Rectal smooth muscle tissue (tissue), 1 donor: ENCODE results near the gene MLX.

Source experiments
- H3K27ac ChIP-seq: one replicate; pipeline ENCODE4 v1.7.0; 2013; ENCODE audit warnings: low read depth, low read length, inconsistent platforms
- H3K27me3 ChIP-seq: one replicate; pipeline ENCODE4 v1.7.0; 2013; ENCODE audit warnings: low read length; ENCODE audit not compliant: control insufficient read depth, insufficient read depth
- H3K36me3 ChIP-seq: one replicate; pipeline ENCODE4 v1.7.0; 2013; ENCODE audit warnings: low read length; ENCODE audit not compliant: control insufficient read depth, insufficient read depth
- H3K4me1 ChIP-seq: one replicate; pipeline ENCODE4 v1.7.0; 2013; ENCODE audit warnings: low read length; ENCODE audit not compliant: control insufficient read depth, insufficient read depth
- H3K4me3 ChIP-seq: one replicate; pipeline ENCODE4 v1.7.0; 2013; ENCODE audit warnings: low read length
- H3K9ac ChIP-seq: one replicate; pipeline ENCODE4 v1.7.0; 2013; ENCODE audit warnings: low read length

Gene MLX, protein sequence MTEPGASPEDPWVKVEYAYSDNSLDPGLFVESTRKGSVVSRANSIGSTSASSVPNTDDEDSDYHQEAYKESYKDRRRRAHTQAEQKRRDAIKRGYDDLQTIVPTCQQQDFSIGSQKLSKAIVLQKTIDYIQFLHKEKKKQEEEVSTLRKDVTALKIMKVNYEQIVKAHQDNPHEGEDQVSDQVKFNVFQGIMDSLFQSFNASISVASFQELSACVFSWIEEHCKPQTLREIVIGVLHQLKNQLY

DNA sequence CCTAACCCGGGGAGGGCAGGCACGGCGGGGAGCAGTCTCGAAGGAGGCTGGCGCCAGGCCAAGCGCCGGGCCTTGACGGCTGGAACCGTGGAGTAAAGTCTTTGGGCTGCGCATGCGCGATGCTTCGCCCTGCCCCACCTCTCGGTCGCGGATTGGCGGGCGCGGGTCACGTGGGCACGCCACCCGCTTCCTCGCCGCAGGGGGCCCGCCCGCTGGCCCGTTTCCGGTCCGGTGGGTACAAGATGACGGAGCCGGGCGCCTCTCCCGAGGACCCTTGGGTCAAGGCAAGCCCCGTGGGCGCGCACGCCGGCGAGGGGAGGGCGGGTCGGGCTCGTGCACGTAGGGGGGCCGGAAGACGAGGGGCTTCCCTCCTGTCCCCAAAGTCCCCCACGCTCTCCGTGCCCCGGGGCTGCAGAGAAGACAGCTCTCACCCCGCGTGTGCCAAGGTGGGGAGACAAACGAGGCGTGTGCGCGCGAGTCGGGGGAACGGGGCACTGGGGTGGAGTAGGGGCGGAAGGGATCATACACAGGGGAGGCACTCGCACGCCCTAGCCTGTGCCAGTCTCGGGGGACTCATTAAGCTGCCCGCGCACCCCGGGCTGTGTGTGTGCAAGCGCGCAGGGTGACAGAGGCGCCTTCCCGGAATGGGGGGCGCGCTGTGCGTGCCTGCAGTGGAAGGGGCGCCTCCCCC, at the start of gene MLX:
TSS of gene MLX (plus strand) at position 218 of the 691 bp plus-strand sequence. CDS start at position 243, 25 bp downstream.
- peak within 1 kb of the TSS; percentile 89 for H3K4me3 ChIP-seq
- H3K4me1 ChIP-seq: peaks cover 21% of the 10 kb centered on the region
- no peaks in the 10 kb centered on the region for H3K27me3 ChIP-seq
- H3K27ac ChIP-seq: peak within 1 kb of the TSS; percentile 88
- H3K9ac ChIP-seq: peak within 1 kb of the TSS; percentile 79
- H3K36me3 ChIP-seq: peaks cover 41% of the 10 kb centered on the region

DNA sequence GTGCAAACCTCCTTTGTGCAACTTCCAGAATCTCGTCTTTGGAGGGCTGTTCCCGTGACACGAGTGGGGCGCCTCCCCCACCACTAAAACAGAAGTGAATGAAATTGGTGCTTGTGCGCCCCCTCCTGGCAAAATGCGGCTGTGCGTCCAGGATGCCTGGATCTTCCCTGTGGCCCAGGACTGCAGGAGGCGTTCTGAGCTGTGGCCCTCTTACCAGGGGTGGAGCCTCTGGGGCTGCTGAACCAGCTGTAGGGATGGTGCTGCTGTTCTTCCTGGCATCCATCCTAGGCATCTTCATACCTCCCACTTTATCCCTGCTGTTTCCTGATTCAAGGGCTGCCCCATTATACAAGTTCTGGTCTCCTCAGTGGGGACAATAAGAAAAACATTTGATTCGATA, 49.4 kb upstream of the MLX start:
- Histone ChIP-seq H3K9ac (no peak overlapping the region), H3K4me3 (no peak overlapping the region), H3K27me3 (no peaks in the 10 kb centered on the region), H3K4me1 (peaks cover 53% of the 10 kb centered on the region), H3K27ac (peak overlapping the region; percentile 97), H3K36me3 (peaks cover 16% of the 10 kb centered on the region)

DNA sequence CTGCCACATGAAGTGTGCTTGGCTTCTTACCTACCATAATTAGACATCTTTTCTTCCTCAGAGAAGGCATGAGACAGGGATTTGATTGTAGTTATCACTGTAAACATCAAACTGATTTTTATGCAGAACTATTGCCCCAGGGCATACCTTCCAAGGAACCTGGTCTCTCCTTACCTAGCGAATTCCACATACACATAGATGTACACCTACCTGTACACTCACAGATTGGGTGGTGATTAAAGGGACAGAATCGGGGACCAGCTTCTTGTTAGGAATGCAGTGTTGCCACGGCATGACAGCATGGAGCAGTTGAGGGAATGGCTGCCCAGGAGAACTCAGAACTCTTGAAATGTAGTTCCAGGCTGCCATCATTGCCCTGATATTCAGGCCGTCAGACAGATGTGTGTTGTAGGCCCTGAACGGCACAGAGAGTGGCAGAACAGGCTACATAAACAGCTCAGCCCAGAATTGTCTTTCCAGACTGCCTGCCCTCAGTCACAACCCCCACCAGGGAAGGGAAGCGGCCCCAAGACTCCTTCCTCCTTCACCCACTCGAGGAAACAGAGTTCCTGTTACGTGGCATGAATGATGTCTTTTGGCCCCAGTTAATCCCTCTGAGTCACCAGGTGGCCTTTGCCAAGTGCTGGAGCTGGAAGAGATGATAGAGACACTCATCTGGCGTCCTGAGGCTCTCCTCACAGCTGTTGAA, 48.7 kb upstream of the MLX start:
- Histone ChIP-seq H3K36me3 (peaks cover 17% of the 10 kb centered on the region), H3K4me1 (peaks cover 59% of the 10 kb centered on the region), H3K4me3 (peak overlapping the region; percentile 25), H3K9ac (no peak overlapping the region), H3K27ac (peak overlapping the region; percentile 97), H3K27me3 (no peaks in the 10 kb centered on the region)

DNA sequence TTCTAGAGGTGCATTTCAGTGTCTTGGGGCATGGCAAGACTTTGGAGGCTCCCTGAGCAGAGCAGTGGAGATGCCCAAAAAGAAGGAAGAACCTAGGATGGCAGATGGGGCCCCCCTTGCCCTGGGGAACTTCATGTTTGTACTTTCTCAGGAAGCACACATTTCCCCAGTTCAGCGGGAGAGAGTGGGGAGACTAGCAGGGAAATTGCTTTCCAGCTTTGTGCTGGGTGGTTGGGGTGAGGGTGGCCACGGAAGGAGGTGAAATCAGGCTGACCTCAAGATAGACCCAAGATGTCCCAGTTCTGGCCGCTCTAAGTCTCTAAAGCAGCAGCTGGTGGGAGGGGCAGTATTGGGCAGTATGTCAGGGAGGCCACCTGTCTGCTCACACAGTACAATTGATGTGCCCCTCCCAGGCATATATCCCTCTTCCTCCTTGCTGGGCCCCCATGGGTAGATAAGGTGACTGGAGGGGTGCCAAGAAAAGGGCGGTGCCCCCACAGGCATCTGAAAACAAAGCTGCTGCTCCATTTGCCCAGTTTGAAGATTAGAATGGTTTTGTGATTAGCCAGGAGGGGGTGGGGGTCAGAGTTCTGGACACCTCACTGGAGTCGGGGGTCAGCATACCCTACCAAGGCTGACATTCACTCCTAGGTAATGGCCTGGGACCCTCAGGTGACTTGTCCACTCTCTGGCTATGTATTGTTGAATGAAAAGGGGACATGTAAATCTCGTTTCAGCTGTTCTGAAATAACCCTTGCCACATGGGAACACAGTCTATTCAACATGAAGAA, 48.0 kb upstream of the MLX start:
- H3K9ac ChIP-seq: peak overlapping the region; percentile 5
- H3K4me3 ChIP-seq: peak overlapping the region; percentile 11
- H3K27ac ChIP-seq: peak overlapping the region; percentile 97
- peaks cover 17% of the 10 kb centered on the region for H3K36me3 ChIP-seq
- H3K27me3 ChIP-seq: no peaks in the 10 kb centered on the region
- H3K4me1 ChIP-seq: peaks cover 59% of the 10 kb centered on the region

DNA sequence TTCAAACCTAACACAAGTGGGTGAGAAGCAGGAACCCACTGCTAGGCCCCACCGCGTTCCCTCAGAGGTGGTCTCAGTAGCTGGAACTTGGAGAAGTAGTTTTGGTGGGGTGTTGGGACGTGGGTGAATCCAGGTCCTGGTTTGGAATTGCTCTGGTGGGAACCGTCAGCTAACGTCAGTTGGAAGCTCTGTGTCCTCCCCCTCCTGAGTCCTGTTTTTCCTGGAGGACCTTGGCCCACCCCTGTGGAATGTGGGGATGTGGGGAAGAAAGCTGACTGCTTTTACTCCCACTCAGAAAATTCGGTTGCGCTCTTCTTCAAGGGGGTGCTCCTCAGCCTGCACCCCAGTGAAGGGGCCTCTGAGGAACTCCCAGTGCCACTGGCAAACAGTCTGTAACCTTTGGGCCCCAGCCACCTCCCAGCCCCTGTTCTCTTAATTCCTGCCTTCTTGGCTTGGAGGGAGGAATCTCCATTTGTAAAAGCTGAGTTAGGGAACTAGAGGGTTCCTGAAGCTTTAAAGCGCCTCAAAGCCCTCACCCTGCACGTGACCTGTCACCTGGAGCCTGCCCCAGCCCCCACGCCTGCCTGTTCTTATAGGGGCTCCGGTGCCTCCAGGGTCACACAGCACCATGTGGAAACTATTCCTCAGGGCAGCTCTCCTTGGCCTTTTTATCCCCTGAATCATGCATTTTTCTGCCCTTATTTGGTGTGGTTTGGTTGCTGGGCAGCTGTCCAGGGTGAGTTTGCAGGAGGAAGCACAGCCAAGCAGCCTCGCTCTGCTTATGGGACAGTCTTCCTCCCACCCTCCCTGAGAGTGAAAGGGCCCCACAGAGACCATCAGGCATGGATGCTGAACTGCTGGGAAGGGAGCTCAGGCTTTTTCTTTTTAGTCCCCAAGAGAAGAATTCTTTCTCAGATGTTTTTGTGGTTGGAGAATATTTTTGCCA, 47.1 kb upstream of the MLX start:
- Histone ChIP-seq H3K4me1 (peaks cover 59% of the 10 kb centered on the region), H3K36me3 (peaks cover 9% of the 10 kb centered on the region), H3K27me3 (no peaks in the 10 kb centered on the region), H3K9ac (no peak overlapping the region), H3K27ac (peak overlapping the region; percentile 97), H3K4me3 (peak overlapping the region; percentile 11)

DNA sequence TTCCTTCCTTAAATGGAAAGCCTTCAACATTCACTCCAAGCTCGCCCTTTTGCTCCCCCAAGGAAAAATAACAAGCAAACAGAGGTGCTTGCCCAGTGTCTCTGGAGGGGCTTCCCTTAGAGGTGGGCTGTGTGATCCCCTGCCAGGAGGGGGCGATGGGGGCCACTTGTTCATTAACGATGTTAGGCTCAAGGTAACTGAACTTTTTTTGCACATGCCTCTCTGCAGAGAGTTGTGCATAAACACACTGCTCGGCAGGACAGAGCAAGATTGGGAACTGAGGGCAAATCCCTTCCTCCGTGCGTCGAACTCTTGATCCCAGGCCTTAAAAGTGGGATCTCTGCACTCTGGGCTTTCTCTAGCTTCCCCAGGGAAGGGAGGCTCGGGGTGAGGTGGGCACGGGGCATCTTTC, 46.4 kb upstream of the MLX start:
- no peak overlapping the region for H3K4me3 ChIP-seq
- peak overlapping the region; percentile 97 for H3K27ac ChIP-seq
- no peaks in the 10 kb centered on the region for H3K27me3 ChIP-seq
- H3K36me3 ChIP-seq: peaks cover 9% of the 10 kb centered on the region
- H3K9ac ChIP-seq: no peak overlapping the region
- H3K4me1 ChIP-seq: peaks cover 59% of the 10 kb centered on the region

DNA sequence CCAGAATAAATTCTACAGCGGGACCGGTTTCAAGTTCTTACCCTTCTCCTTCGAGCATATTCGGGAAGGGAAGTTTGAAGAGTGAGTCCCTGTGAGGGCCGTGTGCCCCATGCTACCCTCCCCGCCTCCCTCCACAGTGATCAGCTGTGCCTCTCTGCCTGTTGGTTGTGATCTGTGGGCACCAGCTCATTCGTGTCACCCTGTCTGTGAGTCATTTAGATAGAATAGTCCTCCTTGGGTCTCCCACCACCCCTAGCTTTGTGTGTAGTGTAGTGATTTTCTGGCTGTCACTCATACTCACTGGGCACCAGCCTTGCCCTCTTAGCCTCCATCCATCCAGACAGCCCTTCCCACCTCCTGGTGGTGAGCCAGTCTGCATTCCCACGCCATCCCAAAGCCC, 45.9 kb upstream of the MLX start:
- Histone ChIP-seq H3K36me3 (peaks cover 9% of the 10 kb centered on the region), H3K4me3 (peak overlapping the region; percentile 11), H3K9ac (peak overlapping the region; percentile 57), H3K27ac (peak overlapping the region; percentile 97), H3K4me1 (peaks cover 59% of the 10 kb centered on the region), H3K27me3 (no peaks in the 10 kb centered on the region)

DNA sequence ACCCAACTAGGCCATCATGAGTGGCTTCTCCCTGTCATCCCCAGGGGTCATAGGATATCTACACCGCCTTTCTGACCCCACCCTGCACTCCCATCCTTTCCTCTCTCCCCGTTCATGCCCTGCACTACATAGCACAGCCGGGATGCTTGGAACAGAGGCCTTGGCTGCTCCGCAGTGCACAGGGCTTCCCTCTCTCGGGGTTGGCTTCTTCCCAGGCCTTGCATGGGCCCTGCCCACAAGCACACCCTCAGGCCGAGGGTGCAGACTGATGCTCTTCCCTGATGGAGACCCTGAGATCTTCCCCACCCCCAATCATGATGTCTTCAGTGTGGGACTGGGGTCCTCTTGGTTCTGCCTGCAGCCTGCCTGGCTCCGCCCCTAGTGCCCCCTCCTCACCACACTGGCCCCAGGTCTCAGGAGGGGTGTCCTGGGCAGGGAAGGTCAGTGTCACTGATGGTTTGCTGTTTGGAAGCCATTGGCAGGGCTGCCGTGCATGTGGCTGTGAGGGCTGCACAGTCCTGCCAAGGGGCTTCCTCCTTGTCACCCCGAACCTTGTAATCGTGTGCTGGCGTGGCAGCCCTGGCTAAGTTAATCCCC, 45.1 kb upstream of the MLX start:
- Histone ChIP-seq H3K27me3 (no peaks in the 10 kb centered on the region), H3K4me3 (peak overlapping the region; percentile 11), H3K9ac (peak overlapping the region; percentile 57), H3K27ac (peak overlapping the region; percentile 97), H3K36me3 (peaks cover 9% of the 10 kb centered on the region), H3K4me1 (peaks cover 59% of the 10 kb centered on the region)

DNA sequence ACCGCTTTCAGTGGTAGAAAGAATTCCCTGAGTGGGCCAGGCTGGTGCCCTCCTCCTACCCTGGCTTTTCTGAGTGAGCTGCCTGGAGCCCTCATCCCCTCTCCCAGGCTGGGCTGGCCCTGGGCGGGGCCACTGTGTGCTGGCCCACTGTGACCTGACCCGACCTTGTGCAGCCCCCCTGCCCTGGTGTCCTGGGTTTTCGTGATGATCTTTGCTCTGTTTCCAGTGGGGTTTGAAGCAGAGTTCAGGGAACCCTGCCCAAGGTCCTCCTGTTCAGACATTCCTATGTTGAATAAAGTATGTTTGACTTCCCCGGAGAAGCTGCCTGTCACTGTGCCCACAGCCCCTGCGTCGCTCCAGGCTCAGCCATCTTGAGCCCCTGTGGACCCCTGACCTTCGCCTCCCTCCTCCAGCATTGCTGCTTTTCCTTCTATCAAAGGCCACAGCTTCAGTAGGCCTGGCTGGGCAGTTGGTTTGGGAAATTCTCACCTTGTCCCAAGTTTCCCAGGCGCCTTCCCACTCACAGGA, 44.6 kb upstream of the MLX start:
- Histone ChIP-seq H3K4me3 (no peak overlapping the region), H3K4me1 (peaks cover 58% of the 10 kb centered on the region), H3K9ac (no peak overlapping the region), H3K27ac (peak overlapping the region; percentile 97), H3K36me3 (peaks cover 9% of the 10 kb centered on the region), H3K27me3 (no peaks in the 10 kb centered on the region)

DNA sequence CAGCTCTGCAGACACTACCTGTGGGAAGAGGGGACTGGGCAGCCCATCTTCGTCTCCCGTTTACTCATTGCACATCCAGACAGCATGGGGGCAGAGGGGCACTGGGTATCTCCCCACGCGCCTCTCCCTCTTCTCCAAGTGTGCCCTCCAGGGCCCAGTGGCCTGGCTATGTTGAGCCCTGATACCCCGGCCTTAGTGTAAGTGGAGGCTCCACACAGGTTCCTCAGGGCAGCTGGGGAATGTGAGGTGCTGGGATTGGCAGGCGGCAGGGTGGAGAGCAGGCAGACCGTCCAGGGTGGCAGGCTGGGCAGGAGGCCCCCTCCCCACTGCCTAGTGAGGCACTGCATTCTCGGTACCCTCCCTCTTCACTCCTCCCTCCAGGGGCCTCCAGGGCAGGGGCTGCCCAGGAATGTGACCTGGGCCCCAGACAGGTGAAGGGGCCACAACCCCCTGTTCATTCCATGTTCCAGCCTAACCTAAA, 44.1 kb upstream of the MLX start:
- Histone ChIP-seq H3K4me3 (no peak overlapping the region), H3K9ac (no peak overlapping the region), H3K27me3 (no peaks in the 10 kb centered on the region), H3K4me1 (peaks cover 53% of the 10 kb centered on the region), H3K27ac (peak overlapping the region; percentile 97), H3K36me3 (peaks cover 9% of the 10 kb centered on the region)

DNA sequence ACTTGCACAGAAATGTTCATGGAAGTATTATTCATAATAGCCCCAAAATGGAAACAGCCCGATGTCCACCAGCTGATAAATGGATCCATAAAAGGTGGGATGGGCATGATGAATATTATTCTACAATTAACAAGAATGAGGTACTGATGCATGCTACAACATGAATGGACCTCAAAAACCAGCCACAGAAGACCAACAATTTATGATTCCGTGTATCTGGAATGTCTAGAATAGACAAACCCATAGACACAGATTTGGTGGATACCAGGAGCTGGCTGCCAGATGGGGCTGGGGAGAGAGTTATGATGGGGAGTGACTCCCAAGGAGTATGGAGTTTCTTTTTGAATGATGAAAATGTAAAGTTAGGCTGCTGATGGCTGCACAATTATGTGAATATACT, 41.7 kb upstream of the MLX start:
- Histone ChIP-seq H3K36me3 (peaks cover 9% of the 10 kb centered on the region), H3K4me3 (no peak overlapping the region), H3K27ac (no peak overlapping the region), H3K9ac (no peak overlapping the region), H3K4me1 (peaks cover 31% of the 10 kb centered on the region), H3K27me3 (no peaks in the 10 kb centered on the region)
